Neuronal stem cell (in vitro differentiated cells): ENCODE results near the gene TRPM3.

Experiments
- DNase-seq: peaks from one replicate; pipeline ENCODE4 v3.0.0-alpha.2; 2013; ENCODE audit warnings: low spot score
- H2AFZ ChIP-seq: one replicate; pipeline ENCODE4 v1.6.1; 2013; ENCODE audit warnings: mild to moderate bottlenecking, low read length, inconsistent platforms
- H2AK5ac ChIP-seq: 2 replicates; pipeline ENCODE4 v1.6.1; 2013; ENCODE audit warnings: low read depth, mild to moderate bottlenecking, inconsistent platforms, low read length, moderate library complexity, mixed read lengths
- H2BK120ac ChIP-seq: 2 replicates; pipeline ENCODE4 v1.6.1; 2013; ENCODE audit warnings: low read depth, mild to moderate bottlenecking, inconsistent platforms, low read length, moderate library complexity, mixed read lengths
- H2BK12ac ChIP-seq: one replicate; pipeline ENCODE4 v1.6.1; 2013; ENCODE audit warnings: low read length, inconsistent platforms
- H2BK15ac ChIP-seq: 2 replicates; pipeline ENCODE4 v1.6.1; 2013; ENCODE audit warnings: mild to moderate bottlenecking, low read length, inconsistent platforms, mixed read lengths
- H2BK5ac ChIP-seq: one replicate; pipeline ENCODE4 v1.6.1; 2013; ENCODE audit warnings: inconsistent platforms, mild to moderate bottlenecking, low read length, moderate library complexity
- H3K14ac ChIP-seq: one replicate; pipeline ENCODE4 v1.6.1; 2013; ENCODE audit warnings: low read length, inconsistent platforms
- H3K18ac ChIP-seq: 2 replicates; pipeline ENCODE4 v1.6.1; 2013; ENCODE audit warnings: low read length, inconsistent platforms
- H3K23ac ChIP-seq: 2 replicates; pipeline ENCODE4 v1.6.1; 2013; ENCODE audit warnings: low read depth, mild to moderate bottlenecking, mixed read lengths, low read length, inconsistent platforms; ENCODE audit not compliant: poor library complexity
- H3K27ac ChIP-seq: replicated peaks from 3 replicates; pipeline ENCODE4 v1.5.1; 2013; ENCODE audit warnings: low read length, inconsistent platforms
- H3K27me3 ChIP-seq, 3 experiments: 2 replicates each; pipeline ENCODE4 v1.6.1; 2013; ENCODE audit warnings: low read length in 3 of 3, mild to moderate bottlenecking in 2 of 3, inconsistent platforms in 1 of 3, low read depth in 1 of 3, mixed read lengths in 1 of 3, moderate library complexity in 1 of 3; ENCODE audit not compliant: control insufficient read depth in 3 of 3, insufficient read depth in 3 of 3
- H3K36me3 ChIP-seq, 2 donors: replicated peaks in 1 of 2; 2 replicates each; pipeline ENCODE4 v1.6.1; 2013; ENCODE audit warnings: low read length in 2 of 2; ENCODE audit not compliant: control insufficient read depth in 2 of 2, insufficient read depth in 2 of 2
- H3K4ac ChIP-seq: 2 replicates; pipeline ENCODE4 v1.6.1; 2013; ENCODE audit warnings: inconsistent platforms, mild to moderate bottlenecking, low read length, moderate library complexity
- H3K4me1 ChIP-seq, 2 donors: 1 replicate in 1 of 2; 2 replicates in 1 of 2; pipeline ENCODE4 v1.6.1; 2013; ENCODE audit warnings: low read length in 2 of 2, low read depth in 1 of 2; ENCODE audit not compliant: control insufficient read depth in 2 of 2, insufficient read depth in 1 of 2
- H3K4me2 ChIP-seq: one replicate; pipeline ENCODE4 v1.6.1; 2013; ENCODE audit warnings: mild to moderate bottlenecking, low read length, inconsistent platforms; ENCODE audit not compliant: insufficient read depth, poor library complexity, severe bottlenecking
- H3K4me3 ChIP-seq, 2 donors: 2 replicates each; pipeline ENCODE4 v1.5.1; 2013; ENCODE audit warnings: low read length in 2 of 2, mild to moderate bottlenecking in 2 of 2, inconsistent platforms in 1 of 2, moderate library complexity in 1 of 2
- H3K79me1 ChIP-seq: one replicate; pipeline ENCODE4 v1.6.1; 2013; ENCODE audit warnings: low read depth, mild to moderate bottlenecking, inconsistent platforms, low read length, moderate library complexity
- H3K9ac ChIP-seq: one replicate; pipeline ENCODE4 v1.6.1; 2013; ENCODE audit warnings: mild to moderate bottlenecking, low read depth, low read length, inconsistent platforms; ENCODE audit not compliant: poor library complexity
- H3K9me3 ChIP-seq, 2 donors: replicated peaks in 1 of 2; 2 replicates each; pipeline versions ENCODE3 to v1.6.1; 2013; ENCODE audit warnings: low read length in 2 of 2, mild to moderate bottlenecking in 2 of 2, inconsistent platforms in 1 of 2, low read depth in 1 of 2, mixed read lengths in 1 of 2, moderate library complexity in 1 of 2; ENCODE audit not compliant: control insufficient read depth in 2 of 2, insufficient read depth in 1 of 2
- H4K8ac ChIP-seq: one replicate; pipeline ENCODE4 v1.6.1; 2013; ENCODE audit warnings: low read depth, mild to moderate bottlenecking, inconsistent platforms, low read length, moderate library complexity
- H4K91ac ChIP-seq: one replicate; pipeline ENCODE4 v1.6.1; 2013; ENCODE audit warnings: low read length, low read depth, mild to moderate bottlenecking, inconsistent platforms; ENCODE audit not compliant: poor library complexity
- WGBS, 2 donors: extraction: QIAGEN DNeasy Blood & Tissue Kit; methylation state at CpG; one replicate each; pipeline ENCODE4 v1.1.7; 2013; ENCODE audit warnings: missing lambda C conversion rate in 2 of 2, mixed read lengths in 1 of 2; ENCODE audit not compliant: insufficient read length in 2 of 2, insufficient replicate concordance in 1 of 2; ENCODE audit errors: extremely low coverage in 2 of 2; 5-methylcytosine and 5-hydroxymethylcytosine counted together

TRPM3 gene

DNA sequence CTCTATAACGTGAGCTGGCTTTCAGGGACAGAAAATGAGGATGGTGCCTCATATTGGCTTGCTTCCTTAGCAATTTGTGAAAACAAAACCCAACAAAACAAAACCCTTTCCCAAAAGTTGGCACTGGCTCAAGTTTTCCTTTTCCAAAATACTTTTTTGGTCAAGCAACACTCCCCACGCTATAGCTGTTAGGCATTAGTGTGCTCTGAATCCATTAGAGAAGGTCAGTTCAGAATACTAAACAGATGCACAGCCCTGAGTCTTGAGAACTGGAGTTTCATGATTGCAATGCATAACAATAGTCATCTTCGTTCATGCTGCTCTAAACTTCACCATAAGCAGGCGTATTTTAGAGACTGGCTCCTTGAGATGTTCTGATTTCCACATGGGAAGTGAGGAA lies 534.9 kb downstream of the TRPM3 start:
- Histone ChIP-seq H3K18ac (no peak overlapping the region), H2BK120ac (no peak overlapping the region), H3K4me1 (no peaks in the 10 kb centered on the region), H3K14ac (no peak overlapping the region), H3K9me3 (no peaks in the 10 kb centered on the region), H3K4me3 (no peak overlapping the region), H3K36me3 (peaks cover 0 to 21% of the 10 kb centered on the region in 2 donors), H3K23ac (no peak overlapping the region), H2AFZ (no peak overlapping the region), H3K27ac (no peak overlapping the region), H3K27me3 (no peaks in the 10 kb centered on the region), H3K4me2 (no peak overlapping the region), H2BK12ac (no peak overlapping the region), H4K8ac (no peak overlapping the region), H3K79me1 (no peaks in the 10 kb centered on the region), H3K9ac (no peak overlapping the region), H2AK5ac (no peak overlapping the region), H2BK15ac (no peak overlapping the region), H4K91ac (no peak overlapping the region), H2BK5ac (no peak overlapping the region), H3K4ac (no peak overlapping the region)
- no CpG with 5 or more reads among the region's 4 CpGs for WGBS, 2 donors
- DNase-seq: no peak

DNA sequence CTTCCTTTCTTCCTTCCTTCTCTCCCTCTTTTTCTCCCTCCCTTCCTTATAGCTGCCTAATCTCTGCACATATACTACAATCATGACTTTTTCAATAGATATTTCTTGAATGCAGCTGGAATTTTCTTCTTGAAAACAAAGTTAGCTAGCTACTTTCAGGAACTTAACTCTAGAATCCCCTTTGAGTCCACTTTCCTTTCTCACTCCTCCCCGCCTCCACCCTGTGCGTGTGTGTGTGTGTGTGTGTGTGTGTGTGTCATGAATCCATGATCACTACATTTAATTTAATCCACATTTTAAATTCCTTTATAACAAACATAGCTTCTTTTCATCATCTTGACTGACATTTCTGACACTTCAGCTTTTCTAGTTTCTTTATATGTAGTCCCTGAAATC lies 539.5 kb downstream of the TRPM3 start:
- Histone ChIP-seq H3K4me3 (no peak overlapping the region), H3K14ac (no peak overlapping the region), H4K91ac (no peak overlapping the region), H2BK120ac (no peak overlapping the region), H2AK5ac (no peak overlapping the region), H4K8ac (no peak overlapping the region), H3K4ac (no peak overlapping the region), H3K4me1 (no peaks in the 10 kb centered on the region), H2BK12ac (no peak overlapping the region), H2BK5ac (no peak overlapping the region), H3K9ac (no peak overlapping the region), H3K9me3 (no peaks in the 10 kb centered on the region), H3K4me2 (no peak overlapping the region), H3K36me3 (no peaks in the 10 kb centered on the region), H3K79me1 (no peaks in the 10 kb centered on the region), H3K18ac (no peak overlapping the region), H2BK15ac (no peak overlapping the region), H3K27me3 (no peaks in the 10 kb centered on the region), H2AFZ (no peak overlapping the region), H3K23ac (no peak overlapping the region), H3K27ac (no peak overlapping the region)
- WGBS, 2 donors: no CpG with 5 or more reads among the region's 2 CpGs
- DNase-seq: no peak

DNA sequence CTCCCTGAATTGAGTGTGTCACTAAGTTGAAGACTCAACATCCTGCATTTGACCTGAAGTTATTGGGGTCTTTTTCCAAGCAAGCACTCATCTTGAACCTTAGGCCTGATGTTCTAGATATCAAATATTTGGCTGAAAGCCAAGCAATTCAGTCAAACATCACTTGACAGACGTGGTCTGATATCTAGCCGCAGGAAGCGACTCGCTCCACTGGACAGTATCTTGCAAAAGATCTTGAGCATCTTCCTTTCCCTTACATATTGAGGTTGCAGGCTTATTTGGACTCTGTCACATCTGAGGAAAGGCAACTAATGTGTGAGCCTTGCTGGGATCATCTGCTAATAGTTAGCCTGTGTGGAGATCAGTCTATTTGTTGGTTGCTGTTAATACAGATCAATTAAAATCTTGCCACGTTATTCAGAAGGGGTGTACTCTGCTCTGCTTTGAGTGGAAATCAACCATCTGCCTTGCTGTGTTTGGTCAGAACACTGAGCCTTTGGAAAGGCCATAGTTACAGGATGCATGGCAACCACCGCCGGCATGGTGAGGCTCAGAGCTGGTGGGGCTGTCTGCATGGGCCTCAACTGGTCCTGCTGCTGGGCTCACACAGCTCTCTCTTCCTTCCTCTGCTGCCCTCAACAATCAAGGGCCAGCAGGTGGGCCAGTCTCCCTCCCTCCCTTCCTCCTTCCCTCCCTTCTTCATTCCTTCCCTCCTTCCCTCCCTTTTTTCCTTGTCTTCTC lies 540.0 kb downstream of the TRPM3 start:
- Histone ChIP-seq H2BK120ac (no peak overlapping the region), H3K4me3 (no peak overlapping the region), H2AFZ (no peak overlapping the region), H2BK15ac (no peak overlapping the region), H3K18ac (no peak overlapping the region), H3K27me3 (no peaks in the 10 kb centered on the region), H4K91ac (no peak overlapping the region), H3K4me2 (no peak overlapping the region), H3K79me1 (no peaks in the 10 kb centered on the region), H3K4ac (no peak overlapping the region), H3K14ac (no peak overlapping the region), H3K9me3 (no peaks in the 10 kb centered on the region), H2AK5ac (no peak overlapping the region), H3K4me1 (no peaks in the 10 kb centered on the region), H3K9ac (no peak overlapping the region), H3K27ac (no peak overlapping the region), H4K8ac (no peak overlapping the region), H2BK5ac (no peak overlapping the region), H2BK12ac (no peak overlapping the region), H3K23ac (no peak overlapping the region), H3K36me3 (no peaks in the 10 kb centered on the region)
- WGBS, 2 donors: no CpG with 5 or more reads among the region's 7 CpGs
- no peak for DNase-seq

DNA sequence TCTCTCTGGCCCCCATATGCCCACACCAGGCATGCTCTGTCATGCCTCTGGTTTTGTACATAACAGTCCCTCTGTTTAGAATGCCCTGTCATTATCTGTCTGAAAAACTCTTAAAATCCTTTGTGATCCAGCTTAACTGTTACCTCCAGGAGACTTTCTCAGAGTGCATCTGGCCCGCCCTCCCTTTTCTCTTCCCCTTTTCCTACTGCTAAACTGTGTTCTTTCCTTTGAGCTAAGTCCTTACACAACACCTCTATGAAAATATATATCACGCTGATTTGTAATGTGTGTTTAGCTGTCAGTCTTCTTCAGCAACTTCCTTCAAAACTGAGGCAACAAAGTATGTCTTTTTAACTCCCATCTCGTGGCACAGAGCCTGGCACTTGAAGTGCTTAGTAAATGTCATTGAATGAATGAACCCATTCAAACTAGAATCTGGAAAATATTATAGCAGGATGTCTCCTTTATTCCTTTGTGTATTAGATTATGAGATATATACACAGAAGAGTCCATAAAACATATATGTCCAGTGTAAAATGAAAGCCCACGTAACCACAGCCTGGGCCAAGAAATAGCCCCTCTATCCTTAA lies 540.7 kb downstream of the TRPM3 start:
- no CpG with 5 or more reads among the region's 4 CpGs for WGBS, 2 donors
- H3K79me1 ChIP-seq: no peaks in the 10 kb centered on the region

More for the DNA sequence above, 540.7 kb downstream of the TRPM3 start:
- Histone ChIP-seq H3K9me3 (no peaks in the 10 kb centered on the region), H3K27me3 (no peaks in the 10 kb centered on the region), H2BK15ac (no peak overlapping the region), H3K27ac (no peak overlapping the region), H2AK5ac (no peak overlapping the region), H3K18ac (no peak overlapping the region), H3K4me1 (no peaks in the 10 kb centered on the region), H3K9ac (no peak overlapping the region), H2BK12ac (no peak overlapping the region), H2BK5ac (no peak overlapping the region), H3K4ac (no peak overlapping the region), H3K4me3 (no peak overlapping the region), H3K14ac (no peak overlapping the region), H4K8ac (no peak overlapping the region), H3K36me3 (no peaks in the 10 kb centered on the region), H4K91ac (no peak overlapping the region), H3K4me2 (no peak overlapping the region), H2BK120ac (no peak overlapping the region), H3K23ac (no peak overlapping the region), H2AFZ (no peak overlapping the region)
- DNase-seq: no peak
